Middle frontal gyrus (tissue), 1 donor: ENCODE data around the gene RPTOR.
"Not testable (repeated sequence)": the region's sequence is repeated elsewhere in the genome, so short reads cannot be mapped to it uniquely, and the experiment has no call there.

Experiments
- DNase-seq: peaks from one replicate; pipeline ENCODE4 v3.0.0-alpha.2; 2015; ENCODE audit warnings: low spot score; ENCODE audit errors: extremely low spot score

Gene RPTOR

DNA sequence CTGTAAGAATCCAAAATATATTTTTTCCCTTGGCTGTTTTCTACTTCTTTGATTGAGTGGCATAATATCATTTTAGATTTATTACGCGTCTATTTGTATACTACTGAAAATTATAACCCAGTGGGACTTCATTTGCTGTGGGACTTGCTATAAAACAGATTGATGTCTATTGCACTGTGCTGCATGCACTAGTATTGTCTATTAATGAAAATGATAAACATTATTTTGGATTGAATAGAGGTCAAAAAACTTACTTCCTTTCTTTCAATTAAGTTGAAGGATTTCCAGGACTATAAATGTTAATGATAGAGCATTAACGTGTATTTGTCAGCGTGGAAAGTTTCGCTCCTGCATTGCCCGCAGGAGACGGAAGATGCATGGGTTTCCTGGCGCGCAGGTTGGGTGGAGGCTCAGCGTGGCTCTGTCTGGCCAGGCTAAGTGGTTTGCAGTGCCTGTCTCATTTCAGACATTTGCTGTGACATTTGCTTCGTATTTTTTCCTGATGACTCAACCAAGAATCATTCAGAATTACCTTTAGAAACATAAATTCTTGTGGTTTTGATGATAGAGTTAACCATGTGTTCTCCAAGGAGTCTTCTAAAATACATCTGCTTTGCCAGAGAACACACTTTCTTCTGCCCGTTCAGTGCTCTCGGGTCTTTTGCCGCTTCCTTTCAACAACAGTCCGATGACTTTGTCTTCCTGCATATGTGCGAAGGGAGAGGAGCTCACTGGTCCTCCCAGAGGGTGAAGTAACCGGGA, 216.7 kb downstream of the RPTOR start:
- DNase-seq: no peak

DNA sequence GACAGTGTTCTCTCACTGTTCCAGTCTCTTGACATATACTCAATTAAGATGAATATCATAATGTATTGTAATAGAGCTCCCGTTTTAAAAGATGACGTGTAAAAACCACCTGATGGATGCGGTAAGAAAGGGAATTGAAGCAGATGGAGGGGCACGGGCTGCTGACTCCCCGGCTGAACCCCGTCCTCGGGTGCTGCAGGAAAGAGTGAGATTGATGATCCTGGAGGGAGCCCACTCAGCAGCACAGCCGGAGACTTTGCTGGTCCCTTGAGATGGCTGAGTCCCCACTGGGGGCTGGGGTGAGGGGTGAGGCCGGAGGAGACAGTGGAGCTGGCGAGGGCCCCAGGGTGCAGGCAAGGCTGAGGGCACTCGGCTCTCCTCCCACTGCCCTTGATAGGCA, 217.4 kb downstream of the RPTOR start:
- no peak for DNase-seq

DNA sequence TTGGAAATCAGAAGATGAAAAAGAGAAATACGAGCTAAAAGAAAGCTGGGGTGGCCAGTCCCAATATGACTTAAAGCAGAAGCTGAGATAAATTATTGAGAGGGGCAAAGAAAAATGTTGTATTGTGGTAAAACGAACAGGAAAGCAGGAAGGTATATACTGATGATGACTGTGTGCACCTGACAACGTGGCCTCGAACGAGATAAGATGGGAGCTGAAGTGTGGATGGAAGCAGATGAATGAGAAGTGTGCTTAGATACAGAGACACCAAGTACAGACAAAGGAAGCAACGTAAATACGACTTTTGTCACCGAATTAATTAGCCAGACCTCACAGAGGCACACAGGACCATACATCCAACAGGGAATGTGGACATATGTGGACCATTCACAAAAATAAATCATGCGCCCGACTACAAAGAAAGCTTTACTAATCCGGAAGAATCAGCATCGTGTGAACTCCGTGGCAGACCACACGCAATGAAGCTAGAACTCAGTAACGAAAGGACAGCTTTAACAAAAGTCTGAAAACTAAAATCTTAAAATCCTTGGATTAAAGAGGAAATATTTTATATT, 218.7 kb downstream of the RPTOR start:
- no peak for DNase-seq

DNA sequence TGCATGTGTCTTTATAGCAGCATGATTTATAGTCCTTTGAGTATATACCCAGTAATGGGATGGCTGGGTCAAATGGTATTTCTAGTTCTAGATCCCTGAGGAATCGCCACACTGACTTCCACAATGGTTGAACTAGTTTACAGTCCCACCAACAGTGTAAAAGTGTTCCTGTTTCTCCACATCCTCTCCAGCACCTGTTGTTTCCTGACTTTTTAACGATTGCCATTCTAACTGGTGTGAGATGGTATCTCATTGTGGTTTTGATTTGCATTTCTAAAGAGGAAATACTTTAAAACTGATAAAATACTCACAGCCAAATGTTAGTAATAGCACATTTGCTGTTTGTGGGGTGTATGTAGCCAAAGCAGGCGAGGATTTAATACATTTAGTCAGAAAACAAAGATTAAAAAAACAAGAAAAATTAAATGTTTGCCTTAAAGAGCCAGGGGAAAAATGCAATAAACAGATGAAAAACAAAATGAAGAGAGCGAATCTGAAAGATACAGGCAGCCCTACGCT, 220.0 kb downstream of the RPTOR start:
- DNase-seq: not testable (repeated sequence)

DNA sequence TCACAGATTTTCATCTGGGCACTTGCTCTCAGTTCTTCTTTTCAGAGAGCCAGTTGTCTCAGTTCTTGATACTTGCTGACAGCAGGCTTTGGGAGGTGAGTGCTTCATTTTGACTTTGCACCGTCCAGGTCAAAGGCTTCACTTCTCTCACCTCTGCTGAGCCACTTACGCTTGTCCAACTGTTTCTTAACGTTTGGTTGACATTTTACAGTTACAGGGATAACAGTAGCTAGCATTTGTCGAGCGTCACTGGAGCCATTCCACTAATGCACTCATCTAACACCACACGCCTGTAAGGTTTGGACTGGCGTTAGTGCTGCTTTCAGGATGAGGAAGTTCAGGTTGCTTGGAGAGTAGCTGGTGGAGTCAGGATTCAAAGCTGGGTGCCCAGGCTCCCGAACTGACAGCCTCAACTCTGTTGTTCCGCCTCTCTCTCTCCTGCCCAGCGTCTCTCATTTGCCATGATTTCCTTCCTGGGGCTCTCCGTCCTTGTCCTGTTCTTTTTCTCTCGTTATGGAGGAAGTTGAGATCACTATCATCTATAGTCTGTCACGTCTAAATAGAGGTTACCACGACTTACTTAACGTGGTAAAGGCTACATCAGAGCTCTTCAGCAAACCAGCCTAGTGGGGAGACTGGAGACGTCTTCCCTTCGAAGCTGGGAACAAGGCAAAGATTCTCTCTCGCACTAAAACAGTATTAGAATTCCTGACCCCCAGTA, 220.8 kb downstream of the RPTOR start:
- DNase-seq: no peak

DNA sequence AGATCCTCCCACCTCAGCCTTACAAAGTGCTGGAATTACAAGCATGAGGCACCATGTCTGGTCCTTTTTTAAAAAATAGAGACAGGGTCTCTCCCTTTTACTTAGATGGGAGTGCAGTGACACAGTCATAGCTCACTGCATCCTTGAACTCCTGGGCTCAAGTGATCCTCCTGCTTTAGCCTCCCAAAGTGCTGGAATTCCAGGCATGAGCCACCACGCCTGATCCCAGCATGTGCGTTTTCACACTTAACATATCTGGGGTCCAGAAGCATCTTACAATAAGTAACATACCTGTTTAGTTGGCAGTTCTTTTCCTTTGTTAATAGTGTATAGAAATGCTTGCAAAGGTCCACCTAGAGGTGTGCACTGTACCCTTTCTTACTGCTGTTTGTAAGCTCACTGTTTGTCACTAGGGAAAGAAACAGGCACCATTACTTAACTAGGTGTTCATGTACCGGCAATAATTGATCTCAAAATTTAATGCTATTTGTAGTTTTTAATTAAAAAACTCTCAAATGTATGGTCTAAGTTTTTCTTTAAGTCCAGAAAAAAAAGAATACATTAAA, 221.7 kb downstream of the RPTOR start:
- no peak for DNase-seq

DNA sequence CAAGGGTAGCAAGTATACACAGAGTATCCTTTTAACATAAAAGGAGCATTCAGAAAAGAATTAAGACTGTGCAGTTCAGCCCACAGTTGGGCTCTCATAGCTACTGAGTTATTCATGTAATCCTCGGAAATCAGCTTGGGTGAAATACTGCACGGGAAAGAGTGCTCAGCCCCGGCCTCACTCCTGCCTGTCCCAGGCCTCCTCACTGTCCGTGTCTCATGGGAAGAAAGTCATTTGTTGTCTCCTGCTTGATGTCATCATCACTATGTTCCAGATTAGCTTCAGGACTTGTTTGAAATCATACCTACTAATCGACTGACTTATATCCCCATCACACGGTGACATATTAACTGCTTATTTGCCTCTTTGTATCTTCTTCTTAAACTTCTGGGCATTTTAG, 223.8 kb downstream of the RPTOR start:
- no peak for DNase-seq

DNA sequence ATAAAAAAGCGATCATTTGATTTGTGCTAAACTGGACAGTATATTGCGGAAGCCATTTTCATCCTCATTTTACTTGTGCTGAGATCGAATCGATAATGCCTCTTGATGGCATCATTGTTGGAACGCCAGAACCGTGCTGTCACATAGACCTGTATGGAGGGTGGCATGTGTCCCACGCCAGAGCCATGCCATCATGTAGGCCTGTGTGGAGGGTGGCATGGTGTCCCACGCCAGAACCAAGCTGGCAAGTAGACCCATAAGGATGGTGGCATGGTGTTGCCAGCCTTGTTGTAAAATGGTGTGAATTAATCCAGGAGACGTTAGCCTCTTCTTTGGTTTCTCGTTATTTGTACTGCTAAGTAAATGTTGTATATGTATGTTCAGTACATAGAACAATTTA, 224.3 kb downstream of the RPTOR start:
- DNase-seq: no peak

DNA sequence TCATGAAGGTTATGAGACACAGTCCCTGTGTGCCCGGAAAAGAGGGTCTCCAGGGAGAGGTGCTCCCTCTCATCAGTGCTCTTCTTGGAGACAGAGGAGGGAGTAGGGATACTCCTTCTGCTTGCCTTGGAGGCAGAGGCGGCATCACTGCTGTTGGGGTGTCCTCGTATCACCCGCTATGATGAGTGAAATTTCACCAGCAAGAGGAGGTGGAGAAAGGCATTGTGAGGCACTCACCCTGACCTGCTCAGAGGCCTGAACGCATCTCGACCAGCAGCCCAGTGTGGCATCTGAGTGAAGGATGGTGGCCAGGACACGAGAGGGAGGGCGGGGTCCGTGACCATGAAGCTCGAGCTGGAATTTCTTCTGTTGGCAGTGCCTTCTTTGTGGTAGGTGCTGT, 224.9 kb downstream of the RPTOR start:
- DNase-seq: no peak

DNA sequence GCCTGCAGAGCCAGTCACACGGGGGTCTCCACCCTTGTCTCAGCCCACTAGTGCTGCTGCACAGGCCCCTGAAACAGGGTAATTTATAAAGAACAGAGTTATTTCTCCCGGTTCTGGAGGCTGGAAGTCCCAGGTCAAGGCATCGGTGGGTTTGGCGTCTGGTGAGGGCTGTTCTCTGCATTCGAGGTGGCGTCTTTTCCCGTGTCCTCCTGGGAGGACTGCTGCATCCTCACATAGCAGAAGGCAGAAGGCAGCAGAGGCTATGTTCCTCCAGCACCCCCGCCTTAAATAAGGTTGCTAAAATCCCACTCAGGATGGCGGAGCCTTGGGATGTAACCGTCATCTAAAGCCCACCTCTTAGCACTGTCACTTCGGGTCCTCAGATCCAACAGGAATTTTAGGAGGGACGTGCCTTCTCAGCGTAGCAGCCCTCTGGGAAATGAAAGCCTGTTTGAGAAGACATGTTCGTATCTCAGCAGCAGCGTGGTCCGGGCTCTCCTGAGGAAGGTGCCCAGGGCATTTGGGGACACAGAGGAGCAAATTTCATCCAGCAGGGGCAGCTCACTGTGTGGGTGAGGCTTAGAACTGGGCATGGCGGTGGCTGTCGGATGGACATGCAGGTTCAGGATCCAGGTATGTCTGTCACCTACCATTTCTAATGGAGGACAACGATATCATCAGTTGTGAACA, 225.4 kb downstream of the RPTOR start:
- no peak for DNase-seq

DNA sequence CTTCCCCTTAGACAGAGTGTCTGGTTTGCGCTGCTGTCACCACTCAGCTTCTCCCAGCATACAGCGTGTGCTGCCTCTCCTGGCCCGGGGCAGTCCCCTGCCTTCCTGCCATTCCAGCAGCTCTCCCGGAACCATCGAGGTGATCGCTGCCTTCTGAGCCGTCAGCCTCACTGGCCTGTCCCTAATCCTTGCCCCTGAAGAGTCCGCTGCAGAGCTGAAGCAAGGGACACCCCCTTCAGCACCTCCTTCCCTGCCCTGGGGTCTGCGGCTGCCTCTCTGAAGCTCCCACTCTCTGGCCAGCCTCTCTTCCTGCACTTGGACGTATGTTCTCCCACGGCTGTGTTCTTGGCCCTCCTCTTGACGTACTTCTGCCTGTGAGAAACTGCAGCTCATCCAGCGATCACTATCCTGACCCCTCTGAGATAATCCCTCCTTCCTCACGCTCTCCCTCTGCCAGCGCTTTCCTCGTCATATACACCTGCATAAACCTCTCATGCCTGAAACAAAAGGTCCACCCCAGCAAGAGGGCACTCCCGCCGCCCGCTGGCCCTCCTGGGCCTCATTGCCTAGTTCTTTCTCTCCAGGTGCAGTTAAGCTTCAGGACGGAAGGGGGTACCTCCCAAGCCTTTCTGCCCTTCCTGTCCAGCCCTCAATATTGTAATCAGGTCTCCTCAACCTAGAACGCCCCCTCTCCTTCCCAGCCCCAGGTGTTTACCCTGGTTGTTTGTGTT, 226.4 kb downstream of the RPTOR start:
- no peak for DNase-seq

DNA sequence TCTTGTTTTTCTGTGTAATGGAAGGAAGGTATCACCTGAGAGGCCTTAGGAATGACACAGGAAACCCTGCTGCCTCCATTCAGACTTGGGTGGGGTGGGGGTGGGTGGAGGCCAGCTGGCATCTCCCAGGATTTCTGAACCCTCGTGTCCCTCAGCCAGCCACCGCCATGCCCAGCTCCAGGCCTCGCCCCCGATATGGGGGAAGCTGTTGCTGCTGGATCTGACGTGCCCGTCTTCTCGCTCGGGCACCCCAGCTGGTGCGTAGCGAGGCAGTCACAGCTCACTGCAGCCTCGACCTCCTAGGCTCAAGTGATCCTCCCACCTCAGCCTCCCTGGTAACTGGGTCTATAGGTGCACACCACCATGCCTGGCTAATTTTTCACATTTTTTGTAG, 227.0 kb downstream of the RPTOR start:
- no peak for DNase-seq

DNA sequence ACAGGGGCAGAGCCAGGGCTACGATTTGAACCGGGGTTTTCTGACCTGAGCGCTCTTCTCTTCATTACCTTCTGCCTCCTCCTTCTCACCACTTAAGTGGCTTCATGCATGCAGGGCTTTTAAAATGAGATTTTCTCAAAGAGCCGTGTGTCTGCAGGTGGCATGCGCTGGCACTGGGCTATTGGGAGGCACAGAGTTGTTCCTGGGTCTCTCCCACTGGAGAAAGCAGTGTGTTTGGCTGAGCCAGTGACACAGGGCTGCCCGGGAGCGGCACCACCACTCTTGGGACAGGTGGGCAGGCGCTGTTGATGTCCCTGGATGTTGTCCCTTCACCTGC, 228.2 kb downstream of the RPTOR start:
- DNase-seq: no peak

DNA sequence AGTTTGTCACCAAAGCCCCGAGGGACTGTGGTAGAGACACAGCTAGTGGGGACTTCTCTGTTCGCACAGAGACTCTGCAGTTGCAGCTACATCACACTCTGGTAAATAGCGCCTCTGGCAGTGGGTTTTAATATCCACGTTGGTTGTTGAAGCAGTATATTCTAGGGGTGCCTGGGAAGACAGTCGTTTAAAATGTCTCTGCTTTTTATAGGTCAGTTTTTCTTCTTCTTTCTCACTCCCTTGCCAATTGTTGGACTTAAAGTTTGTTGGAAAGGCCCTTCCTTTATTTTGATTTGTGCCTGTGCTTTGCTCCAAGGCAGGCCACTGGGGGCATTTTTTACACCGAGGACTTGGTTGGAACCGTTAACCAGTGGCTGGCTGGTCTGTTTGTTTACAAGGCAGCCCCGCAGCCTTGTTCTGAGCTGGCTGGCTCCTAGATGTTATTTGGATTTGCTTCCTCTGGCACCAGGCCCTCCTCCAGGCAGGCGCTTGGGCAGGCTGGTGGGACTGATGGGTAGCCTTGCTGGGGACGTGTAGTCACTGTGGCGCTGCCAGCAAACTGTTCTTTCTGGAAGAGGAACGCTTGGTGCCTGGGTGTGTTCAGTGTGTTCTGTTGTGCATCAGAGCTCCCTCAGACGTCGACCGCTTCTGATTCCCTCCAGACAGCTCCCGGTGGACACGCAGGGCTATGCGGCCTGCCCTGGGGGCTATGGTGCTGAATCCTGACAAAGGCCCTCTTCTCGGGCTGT, 228.8 kb downstream of the RPTOR start:
- DNase-seq: peak; percentile 29

DNA sequence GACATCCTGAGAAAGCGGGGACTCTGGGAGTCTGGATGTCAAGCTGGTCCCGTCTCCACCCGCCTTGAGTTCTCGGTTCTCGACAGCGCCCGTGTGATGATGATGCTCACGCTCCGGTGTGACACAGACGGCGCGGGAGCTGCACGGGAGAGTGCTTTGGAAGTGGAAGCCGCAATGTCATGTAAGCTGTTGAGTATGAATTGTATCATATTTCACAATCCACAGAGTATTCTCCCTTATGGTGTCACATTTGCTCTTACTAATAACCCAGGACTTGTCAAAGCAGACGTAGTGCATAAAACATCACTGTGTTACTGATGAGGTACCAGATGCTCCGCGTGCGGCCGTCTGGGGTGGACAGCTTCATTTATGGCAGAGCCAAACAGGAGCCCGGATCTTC, 229.5 kb downstream of the RPTOR start:
- no peak for DNase-seq

DNA sequence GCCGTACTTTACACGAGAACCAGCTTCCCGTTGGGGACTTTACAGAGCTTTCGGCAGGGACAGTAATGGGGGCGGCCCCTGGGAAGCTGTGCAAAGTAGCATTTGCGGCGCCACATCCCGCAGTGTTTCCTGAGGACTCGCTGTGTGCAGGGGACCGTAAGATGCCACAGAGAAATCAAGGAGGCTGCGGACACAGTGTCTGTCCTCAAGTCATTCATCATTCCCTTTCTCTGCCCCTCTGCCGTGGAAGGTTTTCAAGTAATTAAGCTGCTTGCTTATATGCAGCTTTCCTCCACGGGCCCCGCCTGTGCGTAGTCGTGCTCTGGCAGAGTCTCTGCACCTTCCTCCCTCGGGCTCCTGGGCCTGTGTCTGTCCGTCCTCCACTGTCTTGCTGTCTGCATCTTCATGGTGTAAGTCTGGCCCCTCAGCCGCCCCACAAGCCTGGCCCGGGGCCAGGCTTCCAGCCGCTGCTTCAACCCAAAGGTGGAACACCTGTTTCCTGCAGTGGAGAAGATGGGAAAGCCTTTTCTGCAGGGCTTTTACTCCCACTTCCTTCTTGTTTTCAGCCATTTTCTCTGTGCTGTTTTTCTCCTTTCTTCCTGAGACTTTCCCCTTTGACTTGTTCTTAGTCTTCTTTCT, 230.1 kb downstream of the RPTOR start:
- DNase-seq: no peak

DNA sequence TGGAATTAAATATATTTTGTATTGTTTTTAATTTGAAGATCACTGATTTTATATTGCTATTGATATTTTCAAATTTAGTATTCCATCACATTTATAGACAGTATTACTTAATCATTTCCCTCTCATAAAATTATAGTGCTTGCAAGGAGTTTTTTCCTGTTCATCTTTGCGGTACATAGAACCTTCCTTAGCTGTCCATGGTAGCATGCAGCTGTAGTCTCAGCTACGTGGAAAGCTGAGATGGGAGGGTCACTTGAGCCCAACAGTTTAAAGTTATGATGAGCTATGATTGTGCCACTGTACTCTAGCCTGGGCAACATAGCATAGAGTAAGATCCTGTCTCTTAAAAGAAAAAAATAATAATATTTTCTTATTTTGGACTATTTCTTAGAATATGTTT, 231.2 kb downstream of the RPTOR start:
- DNase-seq: no peak

DNA sequence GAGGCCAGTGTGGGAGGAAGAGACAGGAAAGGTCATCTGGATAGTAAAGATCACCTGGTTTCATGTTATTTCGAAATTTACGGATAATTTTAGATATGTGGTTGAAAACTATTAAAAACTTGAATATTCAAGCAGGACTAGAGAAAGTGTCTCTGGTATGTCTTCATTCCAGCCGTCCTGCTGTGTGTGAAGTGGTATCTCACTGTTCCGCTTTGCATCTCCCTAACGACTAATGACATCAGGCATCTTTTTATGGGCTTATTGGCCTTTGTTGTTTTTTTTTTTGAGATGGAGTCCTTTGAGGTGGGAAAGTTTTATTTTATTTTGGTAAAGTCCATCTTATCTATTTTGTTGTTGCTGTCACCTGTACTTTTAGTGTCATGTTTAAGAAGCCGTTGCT, 232.6 kb downstream of the RPTOR start:
- no peak for DNase-seq

DNA sequence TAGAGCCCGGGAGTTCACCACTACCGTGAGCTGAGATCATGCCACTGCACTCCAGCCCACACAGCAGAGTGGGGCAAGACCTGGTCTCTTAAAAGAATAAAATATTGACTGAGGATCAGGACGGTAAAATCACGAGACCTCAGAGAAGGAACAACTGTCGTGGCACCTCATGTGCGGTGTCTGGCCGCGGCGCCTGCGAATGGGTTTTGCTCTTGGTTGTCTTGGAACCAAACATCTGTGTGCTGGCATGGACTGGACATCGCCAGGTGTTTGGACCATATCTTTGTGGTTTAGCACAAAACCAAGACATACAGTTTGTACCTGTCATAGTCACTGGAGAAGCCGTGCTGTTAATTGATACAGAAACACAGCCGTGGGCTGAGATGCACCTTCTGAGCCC, 234.1 kb downstream of the RPTOR start:
- DNase-seq: no peak

DNA sequence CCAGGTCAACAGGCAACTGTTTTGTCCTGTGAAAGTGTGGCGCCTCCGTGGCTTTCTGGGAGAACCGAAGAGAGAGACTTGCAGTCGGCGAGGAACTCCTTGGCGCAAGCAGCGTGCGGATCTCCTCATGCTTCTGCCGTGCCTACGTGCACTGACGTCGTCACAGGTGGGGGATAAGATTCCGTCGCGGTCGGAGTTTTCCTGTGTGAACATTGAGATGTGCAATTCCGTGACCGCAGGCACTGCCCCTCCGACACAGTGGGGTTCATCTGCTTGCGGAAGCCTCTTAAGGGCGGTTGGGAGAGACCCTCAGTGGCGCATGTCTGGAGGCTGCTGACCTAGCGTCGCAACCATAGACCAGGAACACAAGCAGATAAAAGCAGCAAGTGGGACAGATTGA, 234.7 kb downstream of the RPTOR start:
- no peak for DNase-seq
